HUES6 (cell line): ENCODE measurements around the gene EPB42.
"Not testable (repeated sequence)": the region's sequence is repeated elsewhere in the genome, so short reads cannot be mapped to it uniquely, and the experiment has no call there.

Source experiments
- H3K27ac ChIP-seq: 2 replicates; pipeline ENCODE4 v1.7.0; 2013; ENCODE audit warnings: low read depth, mild to moderate bottlenecking, low read length, inconsistent platforms
- H3K27me3 ChIP-seq: 2 replicates; pipeline ENCODE4 v1.6.1; 2013; ENCODE audit warnings: low read length; ENCODE audit not compliant: control insufficient read depth, insufficient read depth
- H3K36me3 ChIP-seq: 2 replicates; pipeline ENCODE4 v1.6.1; 2013; ENCODE audit warnings: low read length; ENCODE audit not compliant: control insufficient read depth, insufficient read depth
- H3K4me1 ChIP-seq: 2 replicates; pipeline ENCODE4 v1.6.1; 2013; ENCODE audit warnings: low read length; ENCODE audit not compliant: control insufficient read depth, insufficient read depth
- H3K4me3 ChIP-seq: 2 replicates; pipeline ENCODE4 v1.5.1; 2013; ENCODE audit warnings: low read depth, low read length
- H3K9ac ChIP-seq: one replicate; pipeline ENCODE4 v1.6.1; 2013; ENCODE audit warnings: mild to moderate bottlenecking, low read length
- H3K9me3 ChIP-seq: 2 replicates; pipeline ENCODE4 v1.6.1; 2013; ENCODE audit warnings: low read depth, low read length; ENCODE audit not compliant: control insufficient read depth, insufficient read depth

Gene EPB42

DNA sequence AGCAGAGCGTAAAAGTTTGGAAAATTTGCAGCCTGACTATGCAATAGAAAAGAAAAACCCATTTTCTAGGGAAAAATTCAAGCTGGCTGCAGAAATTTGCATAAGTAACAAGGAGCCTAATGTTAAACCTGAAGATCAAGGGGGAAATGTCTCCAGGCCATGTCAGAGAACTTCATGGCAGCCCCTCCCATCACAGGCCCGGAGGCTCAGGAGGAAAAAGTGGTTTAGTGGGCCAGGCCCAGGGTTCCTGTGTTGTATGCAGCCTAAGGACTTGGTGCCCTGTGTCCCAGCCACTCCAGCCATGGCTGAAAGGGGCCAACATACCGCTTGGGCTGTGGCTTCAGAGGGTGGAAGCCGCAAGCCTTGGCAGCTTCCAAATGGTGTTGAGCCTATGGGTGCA, 22.3 kb downstream of the EPB42 start:
- peaks cover 29% of the 10 kb centered on the region for H3K36me3 ChIP-seq
- H3K9ac ChIP-seq, H3K4me1 ChIP-seq, H3K4me3 ChIP-seq, H3K27me3 ChIP-seq, H3K9me3 ChIP-seq, H3K27ac ChIP-seq: not testable (repeated sequence)

- H3K9me3 ChIP-seq, H3K9ac ChIP-seq, H3K27me3 ChIP-seq, H3K4me3 ChIP-seq, H3K4me1 ChIP-seq, H3K27ac ChIP-seq: not testable (repeated sequence)
- H3K36me3 ChIP-seq: peaks cover 35% of the 10 kb centered on the region
These were observed 23.0 kb downstream of the EPB42 start for GRCh38 chr15:43197773-43198172.

DNA sequence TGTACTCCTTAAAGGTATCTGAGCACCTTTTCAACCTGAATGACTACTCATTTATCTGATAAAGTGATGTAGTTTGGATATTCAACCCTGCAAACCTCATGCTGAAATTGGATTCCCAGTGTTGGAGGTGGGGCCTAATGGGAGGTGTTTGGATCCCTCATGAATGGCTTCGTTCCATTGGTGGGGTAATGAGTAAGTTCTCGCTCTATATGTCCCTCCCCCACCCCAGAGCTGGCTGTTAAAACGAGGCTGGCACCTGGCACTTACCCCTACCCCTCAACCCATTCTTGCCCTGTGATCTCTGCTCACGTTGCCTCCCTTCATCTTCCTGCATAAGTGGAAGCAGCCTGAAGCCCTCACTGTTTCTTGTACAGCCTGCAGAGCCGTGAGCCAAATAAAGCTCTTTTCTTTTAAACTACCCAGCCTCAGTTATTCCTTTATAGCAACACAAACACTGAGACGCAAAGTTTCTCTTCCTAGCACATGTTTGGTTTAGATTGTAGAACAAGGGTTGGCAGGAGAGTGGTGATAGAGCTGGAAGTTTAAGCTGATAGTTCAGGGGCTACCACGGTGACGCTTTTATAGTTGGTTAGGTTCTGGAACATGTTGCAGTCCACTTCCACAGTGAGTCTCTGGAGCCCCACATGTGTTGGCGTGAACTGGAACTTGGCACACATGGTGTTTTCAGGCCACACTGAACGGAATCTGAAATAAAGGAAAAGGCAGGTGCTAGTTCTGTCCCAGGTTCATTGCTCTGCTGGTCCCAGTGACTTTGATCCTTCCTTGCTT, 23.9 kb downstream of the EPB42 start:
- Histone ChIP-seq H3K36me3 (peaks cover 44% of the 10 kb centered on the region), H3K9me3 (peaks cover 6% of the 10 kb centered on the region), H3K4me3 (no peak overlapping the region), H3K27me3 (no peaks in the 10 kb centered on the region), H3K4me1 (no peaks in the 10 kb centered on the region), H3K27ac (no peak overlapping the region), H3K9ac (no peak overlapping the region)

GRCh38 chr15:43194795-43195194, 26.0 kb downstream of the EPB42 start:
- H3K9me3 ChIP-seq: peaks cover 6% of the 10 kb centered on the region
- no peaks in the 10 kb centered on the region for H3K4me1 ChIP-seq
- no peak overlapping the region for H3K4me3 ChIP-seq
- H3K36me3 ChIP-seq: peaks cover 65% of the 10 kb centered on the region
- H3K27ac ChIP-seq: no peak overlapping the region
- H3K9ac ChIP-seq: no peak overlapping the region
- H3K27me3 ChIP-seq: no peaks in the 10 kb centered on the region

- Histone ChIP-seq H3K27me3 (no peaks in the 10 kb centered on the region), H3K36me3 (peaks cover 74% of the 10 kb centered on the region), H3K9me3 (peaks cover 2% of the 10 kb centered on the region), H3K4me1 (no peaks in the 10 kb centered on the region), H3K4me3 (no peak overlapping the region), H3K9ac (no peak overlapping the region), H3K27ac (no peak overlapping the region)
These were observed 27.1 kb downstream of the EPB42 start for GRCh38 chr15:43193710-43194109.

DNA sequence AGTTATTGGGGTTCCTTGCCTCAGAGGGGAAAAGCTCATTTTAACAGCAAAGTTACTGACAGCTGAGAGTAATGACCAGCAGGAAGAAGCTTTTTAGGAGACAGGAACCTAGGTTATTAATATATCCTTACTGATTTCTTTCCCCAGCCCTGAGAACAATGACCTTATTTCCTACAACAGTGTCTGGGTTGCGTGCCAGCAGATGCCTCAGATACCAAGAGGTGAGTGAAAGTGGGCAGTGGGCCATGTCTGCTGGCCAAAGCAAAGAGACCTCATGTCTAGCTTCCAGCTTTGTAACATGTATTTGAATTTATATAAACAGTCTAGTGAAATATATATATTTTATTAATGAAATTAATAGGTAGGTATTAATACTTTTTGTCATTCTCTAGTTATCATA, 30.6 kb downstream of the EPB42 start:
- no peak overlapping the region for H3K27ac ChIP-seq

GRCh38 chr15:43189296-43189695, 31.5 kb downstream of the EPB42 start:
- Histone ChIP-seq H3K9me3 (no peaks in the 10 kb centered on the region), H3K9ac (no peak overlapping the region), H3K4me3 (no peak overlapping the region), H3K27me3 (no peaks in the 10 kb centered on the region), H3K27ac (no peak overlapping the region), H3K36me3 (peaks cover 48% of the 10 kb centered on the region), H3K4me1 (peaks cover 7% of the 10 kb centered on the region)

More for the DNA sequence above, 30.6 kb downstream of the EPB42 start:
- Histone ChIP-seq H3K36me3 (peaks cover 57% of the 10 kb centered on the region), H3K9me3 (no peaks in the 10 kb centered on the region), H3K27me3 (no peaks in the 10 kb centered on the region), H3K4me1 (no peaks in the 10 kb centered on the region), H3K9ac (no peak overlapping the region), H3K4me3 (no peak overlapping the region)

- peaks cover 7% of the 10 kb centered on the region for H3K4me1 ChIP-seq
- H3K4me3 ChIP-seq: no peak overlapping the region
- peaks cover 37% of the 10 kb centered on the region for H3K36me3 ChIP-seq
- no peak overlapping the region for H3K9ac ChIP-seq
- no peaks in the 10 kb centered on the region for H3K27me3 ChIP-seq
- no peak overlapping the region for H3K27ac ChIP-seq
- no peaks in the 10 kb centered on the region for H3K9me3 ChIP-seq
These were observed 33.2 kb downstream of the EPB42 start for GRCh38 chr15:43187544-43188155.

- Histone ChIP-seq H3K27me3 (no peaks in the 10 kb centered on the region), H3K4me1 (peaks cover 7% of the 10 kb centered on the region), H3K27ac (no peak overlapping the region), H3K9me3 (no peaks in the 10 kb centered on the region), H3K36me3 (peaks cover 20% of the 10 kb centered on the region), H3K9ac (peak overlapping the region; percentile 80), H3K4me3 (peak overlapping the region; percentile 84)
These were observed 34.8 kb downstream of the EPB42 start for GRCh38 chr15:43186003-43186353.

- H3K27me3 ChIP-seq: no peaks in the 10 kb centered on the region
- peak within 1 kb of the TSS; percentile 80 for H3K9ac ChIP-seq
- peaks cover 7% of the 10 kb centered on the region for H3K4me1 ChIP-seq
- H3K4me3 ChIP-seq: peak within 1 kb of the TSS; percentile 84
- H3K9me3 ChIP-seq: no peaks in the 10 kb centered on the region
- no peak within 1 kb of the TSS for H3K27ac ChIP-seq
- H3K36me3 ChIP-seq: peaks cover 14% of the 10 kb centered on the region
These were observed 35.4 kb downstream of the EPB42 start, which contains the start of gene CCNDBP1 for GRCh38 chr15:43185157-43186002. Gene CCNDBP1 (plus strand): TSS chr15:43185403. CDS start chr15:43185499, 96 bp downstream.
